CD4-positive, alpha-beta T cell treated with Interleukin-17A for 4 hours (primary cell): Measurements from ENCODE around the gene ANKRD30A.
"Not testable (repeated sequence)": the region's sequence is repeated elsewhere in the genome, so short reads cannot be mapped to it uniquely, and the experiment has no call there.

Experiments
- DNase-seq: peaks from one replicate; pipeline ENCODE4 v3.0.0-alpha.2; 2020; ENCODE audit warnings: mixed read lengths

Gene ANKRD30A, protein sequence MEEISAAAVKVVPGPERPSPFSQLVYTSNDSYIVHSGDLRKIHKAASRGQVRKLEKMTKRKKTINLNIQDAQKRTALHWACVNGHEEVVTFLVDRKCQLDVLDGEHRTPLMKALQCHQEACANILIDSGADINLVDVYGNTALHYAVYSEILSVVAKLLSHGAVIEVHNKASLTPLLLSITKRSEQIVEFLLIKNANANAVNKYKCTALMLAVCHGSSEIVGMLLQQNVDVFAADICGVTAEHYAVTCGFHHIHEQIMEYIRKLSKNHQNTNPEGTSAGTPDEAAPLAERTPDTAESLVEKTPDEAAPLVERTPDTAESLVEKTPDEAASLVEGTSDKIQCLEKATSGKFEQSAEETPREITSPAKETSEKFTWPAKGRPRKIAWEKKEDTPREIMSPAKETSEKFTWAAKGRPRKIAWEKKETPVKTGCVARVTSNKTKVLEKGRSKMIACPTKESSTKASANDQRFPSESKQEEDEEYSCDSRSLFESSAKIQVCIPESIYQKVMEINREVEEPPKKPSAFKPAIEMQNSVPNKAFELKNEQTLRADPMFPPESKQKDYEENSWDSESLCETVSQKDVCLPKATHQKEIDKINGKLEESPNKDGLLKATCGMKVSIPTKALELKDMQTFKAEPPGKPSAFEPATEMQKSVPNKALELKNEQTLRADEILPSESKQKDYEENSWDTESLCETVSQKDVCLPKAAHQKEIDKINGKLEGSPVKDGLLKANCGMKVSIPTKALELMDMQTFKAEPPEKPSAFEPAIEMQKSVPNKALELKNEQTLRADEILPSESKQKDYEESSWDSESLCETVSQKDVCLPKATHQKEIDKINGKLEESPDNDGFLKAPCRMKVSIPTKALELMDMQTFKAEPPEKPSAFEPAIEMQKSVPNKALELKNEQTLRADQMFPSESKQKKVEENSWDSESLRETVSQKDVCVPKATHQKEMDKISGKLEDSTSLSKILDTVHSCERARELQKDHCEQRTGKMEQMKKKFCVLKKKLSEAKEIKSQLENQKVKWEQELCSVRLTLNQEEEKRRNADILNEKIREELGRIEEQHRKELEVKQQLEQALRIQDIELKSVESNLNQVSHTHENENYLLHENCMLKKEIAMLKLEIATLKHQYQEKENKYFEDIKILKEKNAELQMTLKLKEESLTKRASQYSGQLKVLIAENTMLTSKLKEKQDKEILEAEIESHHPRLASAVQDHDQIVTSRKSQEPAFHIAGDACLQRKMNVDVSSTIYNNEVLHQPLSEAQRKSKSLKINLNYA (N-terminal part only)

DNA sequence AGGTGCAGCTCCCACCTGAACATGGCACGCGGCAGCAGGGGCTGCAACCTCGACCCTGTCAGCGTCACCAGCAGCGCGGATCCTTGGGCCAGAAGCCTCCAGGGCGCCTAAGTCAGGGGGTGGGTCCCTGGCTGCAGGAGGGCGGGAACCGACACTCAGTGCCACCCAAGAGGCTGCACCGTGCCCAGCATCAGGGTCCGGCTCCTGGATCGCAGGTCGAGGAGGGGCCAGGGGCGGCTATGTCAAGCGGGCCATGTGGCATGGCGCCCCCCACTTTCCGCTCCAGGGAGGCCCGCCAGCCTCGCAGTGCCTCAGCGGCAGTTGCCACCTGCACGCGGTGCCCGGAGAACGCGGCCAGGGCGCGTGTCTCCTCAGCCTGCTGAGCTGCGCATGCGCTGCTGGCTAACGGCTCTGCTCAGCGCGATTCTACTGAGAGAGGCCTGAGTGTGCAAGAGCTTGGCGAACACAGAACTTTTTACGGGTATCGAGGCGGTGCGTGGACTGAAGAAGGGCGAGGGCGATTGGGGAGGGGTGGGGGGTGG lies at the start of gene ANKRD30A:
TSS of gene ANKRD30A (plus strand) at position 408 of the 542 bp plus-strand sequence. CDS start 190 bp downstream, outside the sequence.
- no peak for DNase-seq

- not testable (repeated sequence) for DNase-seq
Measured at GRCh38 chr10:37076083-37076482, 49.3 kb upstream of the ANKRD30A start.

GRCh38 chr10:37095792-37096573 lies 29.4 kb upstream of the ANKRD30A start:
- DNase-seq = no peak

DNA sequence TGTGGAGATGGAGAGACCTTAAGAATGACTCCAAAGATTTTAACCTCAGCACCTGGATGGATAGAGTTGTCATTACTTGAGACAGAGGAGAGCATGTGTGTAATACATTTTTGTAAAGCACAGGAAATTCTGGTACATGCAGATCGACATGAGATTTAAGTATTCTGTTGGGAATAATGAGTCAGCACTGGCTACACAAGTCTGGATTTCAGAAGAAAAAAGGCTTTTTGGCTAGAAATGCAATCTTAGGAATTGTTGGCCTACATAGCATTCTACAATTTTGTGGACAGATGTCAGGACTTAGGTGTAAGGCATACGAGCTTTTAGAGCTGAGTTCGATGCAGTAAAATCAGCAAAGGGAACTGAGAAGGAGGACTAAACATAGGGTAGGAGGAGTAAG lies 24.1 kb upstream of the ANKRD30A start:
- DNase-seq = no peak

- no peak for DNase-seq
Measured at GRCh38 chr10:37109000-37109399, 16.4 kb upstream of the ANKRD30A start.

DNA sequence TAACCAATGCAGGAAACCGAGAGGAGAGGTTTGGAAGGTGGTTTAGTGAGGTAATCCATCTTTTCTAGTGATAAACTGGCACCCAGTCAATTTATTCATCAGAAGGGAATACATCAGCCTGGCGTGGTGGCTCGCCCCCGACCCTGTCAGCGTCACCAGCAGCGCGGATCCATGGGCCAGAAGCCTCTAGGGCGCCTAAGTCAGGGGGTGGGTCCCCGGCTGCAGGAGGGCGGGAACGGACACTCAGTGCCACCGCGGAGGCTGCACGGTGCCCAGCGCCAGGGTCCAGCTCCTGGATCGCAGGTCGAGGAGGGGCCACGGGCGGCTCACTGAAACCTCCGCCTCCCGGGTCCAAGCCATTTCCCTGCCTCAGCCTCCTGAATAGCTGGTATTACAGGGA lies 866 bp upstream of the ANKRD30A start:
- no peak for DNase-seq

DNA sequence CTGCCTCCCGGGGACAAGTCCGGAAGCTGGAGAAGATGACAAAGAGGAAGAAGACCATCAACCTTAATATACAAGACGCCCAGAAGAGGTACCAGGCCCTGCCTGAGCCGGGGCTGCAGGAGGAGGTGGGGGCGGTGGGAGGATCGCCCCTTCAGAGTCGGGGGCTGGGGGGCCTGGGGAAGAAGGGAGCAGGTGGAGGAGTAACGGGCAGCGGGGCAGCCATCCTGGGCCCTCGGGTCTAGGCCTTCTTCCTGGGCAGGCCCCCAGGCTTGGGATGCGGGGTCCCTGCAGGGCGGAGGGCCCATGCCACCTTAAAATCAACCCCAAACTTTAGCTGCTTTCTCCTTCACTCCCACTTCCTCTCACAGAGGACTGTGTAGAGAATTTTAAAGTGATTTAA lies 523 bp downstream of the ANKRD30A start:
- DNase-seq = no peak

DNA sequence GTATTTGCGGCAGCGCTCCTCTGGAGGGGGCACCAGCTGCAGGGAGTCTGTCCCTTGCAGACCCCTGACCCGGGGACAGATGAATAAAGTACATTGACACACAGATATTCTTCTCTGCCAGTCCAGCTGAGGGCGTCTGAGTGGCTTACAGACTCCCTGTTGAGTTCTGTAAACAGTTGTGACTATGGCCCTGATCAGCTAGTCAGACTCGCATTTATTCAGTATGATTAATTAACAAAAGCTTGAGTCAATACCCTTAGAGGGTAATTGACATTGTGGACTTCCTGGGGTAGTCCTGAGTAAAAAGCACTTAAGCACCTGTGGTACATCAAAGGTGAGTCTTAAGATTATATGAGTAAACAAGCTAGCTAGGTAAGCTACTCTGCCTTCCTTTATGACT lies 21.0 kb downstream of the ANKRD30A start:
- no peak for DNase-seq

DNA sequence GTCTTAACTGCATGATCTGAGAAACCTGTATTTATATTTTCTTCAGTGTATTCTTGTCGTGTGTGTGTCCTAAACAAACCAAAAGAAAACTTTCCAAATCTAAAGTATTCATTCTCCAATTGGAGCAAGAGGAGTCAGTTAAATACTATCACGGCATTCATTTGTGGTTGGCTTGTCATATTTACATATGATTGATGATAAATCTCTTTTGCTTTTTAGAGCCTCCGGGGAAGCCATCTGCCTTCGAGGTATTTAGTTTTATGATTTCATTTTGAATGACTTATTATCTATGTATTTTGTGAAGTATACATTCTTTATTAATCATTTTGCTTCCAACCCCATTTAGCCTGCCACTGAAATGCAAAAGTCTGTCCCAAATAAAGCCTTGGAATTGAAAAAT lies 37.0 kb downstream of the ANKRD30A start:
- DNase-seq = not testable (repeated sequence)

GRCh38 chr10:37171945-37172344 lies 46.5 kb downstream of the ANKRD30A start:
- DNase-seq = not testable (repeated sequence)

DNA sequence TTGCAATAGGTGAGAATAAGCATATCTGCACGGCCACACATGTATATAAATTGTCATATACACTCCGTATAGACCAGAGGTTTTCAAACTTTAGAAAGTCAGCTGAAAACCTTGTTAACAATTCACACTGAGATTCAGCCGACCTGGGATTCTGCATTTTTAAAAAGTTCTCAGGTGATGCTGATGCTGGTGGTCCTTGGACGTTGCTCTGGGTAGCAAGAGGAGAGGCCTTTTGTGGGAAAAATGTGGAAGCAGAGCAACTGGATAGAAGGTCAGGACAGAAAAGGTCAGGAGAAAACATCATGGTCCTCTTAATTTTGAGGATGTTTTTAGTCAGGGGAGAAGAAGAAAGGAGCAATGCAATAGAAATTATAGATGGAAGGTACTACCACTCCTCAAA lies 52.9 kb downstream of the ANKRD30A start:
- not testable (repeated sequence) for DNase-seq

GRCh38 chr10:37182719-37183118 lies 57.3 kb downstream of the ANKRD30A start:
- DNase-seq = not testable (repeated sequence)

DNA sequence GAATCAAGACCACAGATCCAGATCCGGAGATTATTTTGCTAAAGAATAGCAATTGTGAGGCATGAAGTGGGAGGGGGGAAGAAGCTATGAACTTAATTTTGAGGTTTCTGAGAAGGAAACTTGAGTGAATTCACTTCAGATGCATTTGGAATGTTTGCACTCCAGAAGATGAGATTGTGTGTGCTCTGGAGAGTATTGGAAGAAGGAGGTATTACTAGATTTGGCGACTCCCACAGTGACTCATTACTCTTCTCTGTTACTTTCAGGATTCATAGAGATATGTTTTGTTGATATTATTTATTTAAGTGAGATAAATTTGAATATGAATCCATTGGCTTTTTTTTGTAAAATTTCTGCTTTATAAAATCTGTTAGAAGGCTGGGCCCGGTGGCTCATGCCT lies 80.7 kb downstream of the ANKRD30A start:
- DNase-seq = no peak

- DNase-seq = no peak
Measured at GRCh38 chr10:37220866-37221265, 95.5 kb downstream of the ANKRD30A start.

GRCh38 chr10:37222046-37222445 lies 96.6 kb downstream of the ANKRD30A start:
- DNase-seq = no peak

DNA sequence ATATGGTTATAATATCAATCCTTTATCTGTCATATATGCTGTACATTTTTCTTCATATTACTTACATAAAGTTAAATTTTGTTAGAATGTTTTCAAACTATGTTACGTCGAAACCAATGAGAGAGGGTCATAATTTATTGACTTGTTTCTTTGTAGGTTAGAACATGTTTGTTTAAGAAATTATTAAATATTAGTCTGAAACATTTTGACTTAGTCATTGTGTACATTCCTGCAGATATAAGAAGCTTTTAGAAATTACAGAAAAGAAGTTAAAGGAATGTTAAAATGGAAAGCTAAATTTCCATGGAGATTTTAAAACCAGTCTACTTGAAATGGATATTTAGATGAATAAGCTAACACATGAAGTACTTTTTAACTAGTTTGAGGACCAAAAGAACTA lies 99.8 kb downstream of the ANKRD30A start:
- no peak for DNase-seq

DNA sequence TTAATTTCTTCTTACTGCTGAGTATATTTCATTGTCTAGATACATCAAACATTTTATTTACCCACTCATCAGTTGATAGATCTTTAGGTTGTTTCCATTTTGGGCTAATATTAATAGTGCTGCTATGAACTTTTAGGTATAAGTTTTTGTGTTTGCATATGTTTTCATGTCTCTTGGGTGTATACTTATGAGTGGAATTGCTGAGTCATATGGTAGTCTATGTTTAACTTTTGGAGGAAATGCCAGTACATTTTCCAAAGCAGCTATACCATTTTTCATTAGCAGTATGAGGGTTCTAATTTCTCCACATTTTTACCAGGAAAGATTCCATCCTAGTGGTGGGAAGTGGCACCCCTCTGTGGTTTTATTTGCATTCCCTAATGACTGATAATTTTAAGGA lies 101.1 kb downstream of the ANKRD30A start:
- no peak for DNase-seq

- DNase-seq = no peak
Measured at GRCh38 chr10:37234692-37235091, 109.3 kb downstream of the ANKRD30A start.

- DNase-seq = no peak
Measured at GRCh38 chr10:37236093-37236492, 110.7 kb downstream of the ANKRD30A start.

DNA sequence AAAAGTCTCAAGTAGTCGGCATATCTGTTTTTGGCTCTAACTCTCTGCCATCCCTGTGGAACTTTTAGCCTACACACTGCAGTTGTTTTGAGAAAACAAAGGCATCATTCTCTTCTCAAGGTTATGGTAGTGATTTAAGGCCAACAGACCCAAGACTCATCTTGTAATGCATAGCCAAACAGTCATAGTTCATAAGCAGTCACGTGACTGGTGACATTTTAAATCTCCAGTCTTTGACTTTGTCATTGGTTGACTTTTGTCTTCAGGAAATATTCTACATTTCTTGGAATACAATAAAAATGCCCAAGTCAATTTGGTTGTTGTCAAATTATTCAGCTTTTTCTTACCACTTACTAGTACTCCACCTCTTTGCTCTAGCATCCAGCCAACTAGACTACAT lies 114.8 kb downstream of the ANKRD30A start:
- DNase-seq = no peak

- no peak for DNase-seq
Measured at GRCh38 chr10:37246637-37247036, 121.2 kb downstream of the ANKRD30A start.

DNA sequence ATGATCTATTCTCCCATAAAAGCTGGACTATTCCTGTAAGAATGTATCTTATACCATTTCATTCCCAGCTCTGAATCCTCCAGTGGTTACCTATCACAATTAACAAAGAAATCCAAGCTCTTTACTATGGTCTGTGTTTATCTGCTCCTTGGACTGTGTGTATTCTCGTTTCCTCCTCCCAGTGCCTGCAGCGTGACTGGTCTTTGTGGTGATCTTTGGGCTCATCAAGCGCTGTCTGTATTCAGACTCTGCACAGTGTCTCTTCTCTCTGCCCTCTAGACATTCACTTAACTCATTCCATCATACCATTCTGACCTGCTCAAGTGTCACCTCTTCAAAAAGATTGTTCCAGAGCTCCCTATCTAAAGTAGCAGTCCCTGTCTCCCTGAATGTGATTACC lies 130.4 kb downstream of the ANKRD30A start:
- DNase-seq = not testable (repeated sequence)
